Measurements from ENCODE around the gene HCAR3.
"Not testable (repeated sequence)": the region's sequence is repeated elsewhere in the genome, so short reads cannot be mapped to it uniquely, and the experiment has no call there.

- not testable (repeated sequence) for TF ChIP-seq NFRKB (IDR thresholded peaks at IDR 0.05); LEF1 (IDR thresholded peaks at IDR 0.05; ENCODE audit: borderline replicate concordance); ZNF384 (IDR thresholded peaks at IDR 0.05); HDGF (IDR thresholded peaks at IDR 0.05; ENCODE audit: borderline replicate concordance); BHLHE40 (IDR thresholded peaks at IDR 0.05; ENCODE audit: borderline replicate concordance); SP1 (IDR thresholded peaks at IDR 0.05); SUZ12 (IDR thresholded peaks at IDR 0.05); FOXM1 (IDR thresholded peaks at IDR 0.05; ENCODE audit: borderline replicate concordance); TARDBP (IDR thresholded peaks at IDR 0.05); ELF4 (IDR thresholded peaks at IDR 0.05); PKNOX1 (IDR thresholded peaks at IDR 0.05); FOXK2 (IDR thresholded peaks at IDR 0.05); CTBP1 (IDR thresholded peaks at IDR 0.05; ENCODE audit: borderline replicate concordance); FOXA1 (IDR thresholded peaks at IDR 0.05)
Measured at GRCh38 chr12:122716658-122717057, at the start of gene HCAR3.
